Neural cell (in vitro differentiated cells): ENCODE data around the gene PPP1R3G.

Experiments
- EZH2 ChIP-seq: fragments of 200-600, 300-800 bp; shearing (Covaris generic), sonication (generic); IDR thresholded peaks from 2 replicates; pipeline ENCODE4 v1.6.1; 2014; ENCODE audit warnings: antibody characterized with exemption, low read length, borderline replicate concordance, mild to moderate bottlenecking; ENCODE audit not compliant: insufficient read depth, poor library complexity, severe bottlenecking
- MXI1 ChIP-seq: fragments of 450-650 bp; conservative IDR thresholded peaks from 2 replicates; pipeline ENCODE4 v1.6.1; 2014; ENCODE audit warnings: antibody characterized with exemption, mild to moderate bottlenecking; ENCODE audit not compliant: poor library complexity, severe bottlenecking
- POLR2AphosphoS5 ChIP-seq: IDR thresholded peaks from 2 replicates; pipeline ENCODE4 v1.6.1; 2012
- TF ChIP-seq, protein P1 (sequence below): fragments of 450-650 bp; IDR thresholded peaks from 2 replicates; pipeline ENCODE4 v1.5.1; 2014; ENCODE audit warnings: antibody characterized with exemption, mild to moderate bottlenecking, moderate library complexity; ENCODE audit not compliant: poor library complexity, severe bottlenecking

DNA sequence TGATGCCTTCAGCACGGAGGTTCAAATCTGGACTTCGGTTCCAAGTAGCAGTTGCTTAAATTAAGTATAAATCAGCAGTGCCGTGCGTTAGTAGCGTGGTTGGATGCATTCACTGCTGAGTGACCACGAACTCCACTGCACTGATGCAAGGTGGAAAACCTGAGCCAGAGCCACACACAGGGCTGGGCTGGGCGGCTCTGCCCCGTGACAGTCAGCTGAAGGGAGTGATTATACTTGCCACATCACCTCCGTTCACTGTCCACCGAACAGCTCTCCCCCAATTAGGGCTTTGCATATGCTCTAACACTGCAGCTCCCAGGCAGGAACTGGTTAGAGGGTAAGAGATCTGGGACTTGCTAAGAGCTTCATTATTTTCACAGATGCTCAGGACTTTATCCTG is 22.2 kb downstream of the PPP1R3G start:
- TF ChIP-seq, protein P1, sequence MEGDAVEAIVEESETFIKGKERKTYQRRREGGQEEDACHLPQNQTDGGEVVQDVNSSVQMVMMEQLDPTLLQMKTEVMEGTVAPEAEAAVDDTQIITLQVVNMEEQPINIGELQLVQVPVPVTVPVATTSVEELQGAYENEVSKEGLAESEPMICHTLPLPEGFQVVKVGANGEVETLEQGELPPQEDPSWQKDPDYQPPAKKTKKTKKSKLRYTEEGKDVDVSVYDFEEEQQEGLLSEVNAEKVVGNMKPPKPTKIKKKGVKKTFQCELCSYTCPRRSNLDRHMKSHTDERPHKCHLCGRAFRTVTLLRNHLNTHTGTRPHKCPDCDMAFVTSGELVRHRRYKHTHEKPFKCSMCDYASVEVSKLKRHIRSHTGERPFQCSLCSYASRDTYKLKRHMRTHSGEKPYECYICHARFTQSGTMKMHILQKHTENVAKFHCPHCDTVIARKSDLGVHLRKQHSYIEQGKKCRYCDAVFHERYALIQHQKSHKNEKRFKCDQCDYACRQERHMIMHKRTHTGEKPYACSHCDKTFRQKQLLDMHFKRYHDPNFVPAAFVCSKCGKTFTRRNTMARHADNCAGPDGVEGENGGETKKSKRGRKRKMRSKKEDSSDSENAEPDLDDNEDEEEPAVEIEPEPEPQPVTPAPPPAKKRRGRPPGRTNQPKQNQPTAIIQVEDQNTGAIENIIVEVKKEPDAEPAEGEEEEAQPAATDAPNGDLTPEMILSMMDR = no peak
- TF ChIP-seq MXI1 (no peak), POLR2AphosphoS5 (no peak), EZH2 (no peak)
